ENCODE data around the gene UCP2.

The UCP2 gene

GRCh38 chr11:73974604-73975478 lies 7.8 kb downstream of the UCP2 start:
- Histone ChIP-seq H2BK15ac (ENCODE audit: low read length) (no peak overlapping the region), H3K14ac (ENCODE audit: low read length) (no peak overlapping the region), H2AK5ac (ENCODE audit: low read depth, low read length) (no peak overlapping the region), H2AFZ (ENCODE audit: low read length) (no peak overlapping the region), H3K27ac (replicated peaks; ENCODE audit: low read length) (no peak overlapping the region), H3K4me1 (ENCODE audit: control insufficient read depth in 2 of 2, insufficient read depth in 1 of 2, low read depth in 1 of 2, low read length in 2 of 2) (peaks cover 0 to 5% of the 10 kb centered on the region in 2 donors), H2BK120ac (ENCODE audit: low read depth, low read length) (no peak overlapping the region), H4K91ac (ENCODE audit: low read depth, low read length, poor library complexity) (no peak overlapping the region), H2BK5ac (ENCODE audit: low read length) (no peak overlapping the region), H4K8ac (ENCODE audit: low read depth, low read length) (no peak overlapping the region), H3K27me3 (ENCODE audit: control insufficient read depth in 3 of 3, insufficient read depth in 3 of 3, low read depth in 1 of 3, low read length in 3 of 3) (no peaks in the 10 kb centered on the region), H3K4ac (ENCODE audit: low read length) (no peak overlapping the region), H3K4me2 (ENCODE audit: insufficient read depth, low read length, poor library complexity, severe bottlenecking) (no peak overlapping the region), H2BK12ac (ENCODE audit: low read length) (no peak overlapping the region), H3K4me3 (ENCODE audit: low read length in 2 of 2) (no peak overlapping the region), H3K18ac (ENCODE audit: low read length) (no peak overlapping the region), H3K9ac (ENCODE audit: low read depth, low read length, poor library complexity) (no peak overlapping the region), H3K36me3 (replicated peaks in 1 of 2; ENCODE audit: control insufficient read depth in 2 of 2, insufficient read depth in 2 of 2, low read length in 2 of 2) (peaks cover 43 to 55% of the 10 kb centered on the region in 2 donors), H3K9me3 (replicated peaks in 1 of 2; ENCODE audit: control insufficient read depth in 2 of 2, insufficient read depth in 1 of 2, low read depth in 1 of 2, low read length in 2 of 2) (no peaks in the 10 kb centered on the region), H3K23ac (ENCODE audit: low read depth, low read length, poor library complexity) (no peak overlapping the region), H3K79me1 (ENCODE audit: low read depth, low read length) (no peaks in the 10 kb centered on the region)
- no peak for DNase-seq (ENCODE audit: low spot score)
- 100% methylated on average over 1 of the region's 13 CpGs for WGBS, 2 donors (ENCODE audit: extremely low coverage in 2 of 2, insufficient read length in 2 of 2, insufficient replicate concordance in 1 of 2)

DNA sequence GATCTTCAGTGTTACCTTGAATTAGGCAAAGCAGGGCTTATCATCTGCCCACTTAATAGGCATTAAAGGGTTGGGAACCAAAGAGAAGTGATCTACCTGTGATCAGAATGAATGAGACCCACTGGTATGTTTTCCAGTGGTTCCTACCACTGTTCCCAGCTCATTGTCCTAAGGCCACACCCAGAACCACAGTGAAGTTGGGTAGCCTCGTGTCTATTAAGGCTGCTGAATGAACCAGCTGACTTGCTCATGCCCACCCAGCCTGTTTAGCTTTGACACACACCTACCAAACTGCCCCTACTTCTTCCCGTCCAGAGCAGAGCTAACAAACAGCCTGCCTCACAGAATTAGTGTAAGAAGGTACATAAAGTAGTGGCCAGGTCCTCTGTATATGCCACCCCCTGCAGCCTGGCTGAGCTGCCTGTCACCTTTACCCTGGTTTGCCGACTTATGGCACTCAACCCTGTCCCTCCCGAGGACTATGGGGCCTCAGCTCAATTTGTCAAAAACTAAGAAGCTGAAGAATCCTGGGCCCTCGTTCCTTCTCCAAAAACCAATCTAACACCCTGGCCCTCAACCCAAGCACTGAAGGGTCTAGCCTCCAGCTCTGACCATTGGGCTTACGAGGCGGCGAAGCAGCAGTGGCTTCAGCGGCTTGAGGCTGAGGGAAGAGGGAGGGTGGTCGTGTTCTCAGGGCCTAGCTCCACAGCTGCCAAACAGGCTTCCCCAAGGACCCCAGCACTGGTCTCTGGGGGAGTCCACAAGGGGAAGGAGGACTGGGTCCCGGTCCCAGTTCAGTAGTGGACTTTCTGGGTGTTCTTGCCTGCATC lies 9.8 kb downstream of the UCP2 start:
- no CpG with 5 or more reads among the region's 11 CpGs for WGBS, 2 donors (ENCODE audit: extremely low coverage in 2 of 2, insufficient read length in 2 of 2, insufficient replicate concordance in 1 of 2)
- Histone ChIP-seq H3K4me1 (ENCODE audit: control insufficient read depth in 2 of 2, insufficient read depth in 1 of 2, low read depth in 1 of 2, low read length in 2 of 2) (peaks cover 0 to 2% of the 10 kb centered on the region in 2 donors), H3K4me2 (ENCODE audit: insufficient read depth, low read length, poor library complexity, severe bottlenecking) (no peak overlapping the region), H2BK15ac (ENCODE audit: low read length) (no peak overlapping the region), H3K9ac (ENCODE audit: low read depth, low read length, poor library complexity) (no peak overlapping the region), H2AK5ac (ENCODE audit: low read depth, low read length) (no peak overlapping the region), H2BK5ac (ENCODE audit: low read length) (no peak overlapping the region), H2BK120ac (ENCODE audit: low read depth, low read length) (no peak overlapping the region), H3K4me3 (ENCODE audit: low read length in 2 of 2) (no peak overlapping the region), H3K14ac (ENCODE audit: low read length) (no peak overlapping the region), H3K36me3 (replicated peaks in 1 of 2; ENCODE audit: control insufficient read depth in 2 of 2, insufficient read depth in 2 of 2, low read length in 2 of 2) (peaks cover 30 to 35% of the 10 kb centered on the region in 2 donors), H3K4ac (ENCODE audit: low read length) (no peak overlapping the region), H2BK12ac (ENCODE audit: low read length) (no peak overlapping the region), H3K27me3 (ENCODE audit: control insufficient read depth in 3 of 3, insufficient read depth in 3 of 3, low read depth in 1 of 3, low read length in 3 of 3) (no peaks in the 10 kb centered on the region), H3K18ac (ENCODE audit: low read length) (no peak overlapping the region), H3K9me3 (replicated peaks in 1 of 2; ENCODE audit: control insufficient read depth in 2 of 2, insufficient read depth in 1 of 2, low read depth in 1 of 2, low read length in 2 of 2) (no peaks in the 10 kb centered on the region), H3K79me1 (ENCODE audit: low read depth, low read length) (no peaks in the 10 kb centered on the region), H4K8ac (ENCODE audit: low read depth, low read length) (no peak overlapping the region), H4K91ac (ENCODE audit: low read depth, low read length, poor library complexity) (no peak overlapping the region), H3K27ac (replicated peaks; ENCODE audit: low read length) (no peak overlapping the region), H2AFZ (ENCODE audit: low read length) (no peak overlapping the region), H3K23ac (ENCODE audit: low read depth, low read length, poor library complexity) (no peak overlapping the region)
- no peak for DNase-seq (ENCODE audit: low spot score)

GRCh38 chr11:73972187-73972586 lies 10.5 kb downstream of the UCP2 start:
- Histone ChIP-seq H4K91ac (ENCODE audit: low read depth, low read length, poor library complexity) (no peak overlapping the region), H3K18ac (ENCODE audit: low read length) (no peak overlapping the region), H3K9me3 (replicated peaks in 1 of 2; ENCODE audit: control insufficient read depth in 2 of 2, insufficient read depth in 1 of 2, low read depth in 1 of 2, low read length in 2 of 2) (no peaks in the 10 kb centered on the region), H3K79me1 (ENCODE audit: low read depth, low read length) (no peaks in the 10 kb centered on the region), H3K9ac (ENCODE audit: low read depth, low read length, poor library complexity) (no peak overlapping the region), H2AK5ac (ENCODE audit: low read depth, low read length) (no peak overlapping the region), H3K4me2 (ENCODE audit: insufficient read depth, low read length, poor library complexity, severe bottlenecking) (no peak overlapping the region), H3K4ac (ENCODE audit: low read length) (no peak overlapping the region), H2BK15ac (ENCODE audit: low read length) (no peak overlapping the region), H3K14ac (ENCODE audit: low read length) (no peak overlapping the region), H2BK12ac (ENCODE audit: low read length) (no peak overlapping the region), H3K23ac (ENCODE audit: low read depth, low read length, poor library complexity) (no peak overlapping the region), H2AFZ (ENCODE audit: low read length) (no peak overlapping the region), H3K27me3 (ENCODE audit: control insufficient read depth in 3 of 3, insufficient read depth in 3 of 3, low read depth in 1 of 3, low read length in 3 of 3) (no peaks in the 10 kb centered on the region), H2BK120ac (ENCODE audit: low read depth, low read length) (no peak overlapping the region), H2BK5ac (ENCODE audit: low read length) (no peak overlapping the region), H3K27ac (replicated peaks; ENCODE audit: low read length) (no peak overlapping the region), H4K8ac (ENCODE audit: low read depth, low read length) (no peak overlapping the region), H3K36me3 (replicated peaks in 1 of 2; ENCODE audit: control insufficient read depth in 2 of 2, insufficient read depth in 2 of 2, low read length in 2 of 2) (peaks cover 24 to 29% of the 10 kb centered on the region in 2 donors), H3K4me3 (ENCODE audit: low read length in 2 of 2) (no peak overlapping the region), H3K4me1 (ENCODE audit: control insufficient read depth in 2 of 2, insufficient read depth in 1 of 2, low read depth in 1 of 2, low read length in 2 of 2) (no peaks in the 10 kb centered on the region)
- no peak for DNase-seq (ENCODE audit: low spot score)
- no CpG with 5 or more reads among the region's 1 CpG for WGBS, 2 donors (ENCODE audit: extremely low coverage in 2 of 2, insufficient read length in 2 of 2, insufficient replicate concordance in 1 of 2)

DNA sequence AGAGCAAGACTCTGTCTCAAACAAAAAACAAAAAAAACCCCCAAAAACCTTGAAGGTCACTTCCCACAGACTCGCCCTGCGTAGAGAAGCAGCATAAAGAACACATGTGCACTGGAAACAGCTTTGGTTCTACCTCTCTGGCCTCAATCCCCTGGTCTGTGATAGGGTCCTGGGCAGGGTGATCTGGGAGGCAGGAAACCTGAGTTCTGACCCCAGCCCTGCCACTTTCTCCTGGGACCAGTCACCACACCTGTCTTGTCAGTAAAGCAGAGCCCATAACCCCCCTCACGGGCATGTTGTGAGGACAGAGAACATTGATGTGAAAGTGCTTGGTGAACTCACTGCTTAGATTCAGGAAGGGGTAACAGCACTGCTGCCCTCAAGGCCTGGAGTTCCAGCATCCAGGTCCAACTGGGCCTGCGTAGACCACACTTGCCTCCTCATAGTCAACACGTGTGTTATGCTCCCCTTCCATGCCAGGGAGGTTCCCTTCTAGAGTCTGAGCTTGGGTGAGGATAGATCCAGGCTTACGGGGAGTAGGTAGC lies 11.4 kb downstream of the UCP2 start:
- no CpG with 5 or more reads among the region's 6 CpGs for WGBS, 2 donors (ENCODE audit: extremely low coverage in 2 of 2, insufficient read length in 2 of 2, insufficient replicate concordance in 1 of 2)
- H4K91ac ChIP-seq (ENCODE audit: low read depth, low read length, poor library complexity), result no peak overlapping the region

More for the DNA sequence above, 11.4 kb downstream of the UCP2 start:
- Histone ChIP-seq H2BK12ac (ENCODE audit: low read length) (no peak overlapping the region), H3K4me2 (ENCODE audit: insufficient read depth, low read length, poor library complexity, severe bottlenecking) (no peak overlapping the region), H3K9ac (ENCODE audit: low read depth, low read length, poor library complexity) (no peak overlapping the region), H3K36me3 (replicated peaks in 1 of 2; ENCODE audit: control insufficient read depth in 2 of 2, insufficient read depth in 2 of 2, low read length in 2 of 2) (peaks cover 16 to 20% of the 10 kb centered on the region in 2 donors), H3K27ac (replicated peaks; ENCODE audit: low read length) (no peak overlapping the region), H3K79me1 (ENCODE audit: low read depth, low read length) (no peaks in the 10 kb centered on the region), H2AFZ (ENCODE audit: low read length) (no peak overlapping the region), H3K4ac (ENCODE audit: low read length) (no peak overlapping the region), H2AK5ac (ENCODE audit: low read depth, low read length) (no peak overlapping the region), H2BK120ac (ENCODE audit: low read depth, low read length) (no peak overlapping the region), H3K23ac (ENCODE audit: low read depth, low read length, poor library complexity) (peak overlapping the region; percentile 88), H2BK15ac (ENCODE audit: low read length) (no peak overlapping the region), H4K8ac (ENCODE audit: low read depth, low read length) (no peak overlapping the region), H3K14ac (ENCODE audit: low read length) (no peak overlapping the region), H3K27me3 (ENCODE audit: control insufficient read depth in 3 of 3, insufficient read depth in 3 of 3, low read depth in 1 of 3, low read length in 3 of 3) (no peaks in the 10 kb centered on the region), H2BK5ac (ENCODE audit: low read length) (peak overlapping the region; percentile 19), H3K9me3 (replicated peaks in 1 of 2; ENCODE audit: control insufficient read depth in 2 of 2, insufficient read depth in 1 of 2, low read depth in 1 of 2, low read length in 2 of 2) (no peaks in the 10 kb centered on the region), H3K4me1 (ENCODE audit: control insufficient read depth in 2 of 2, insufficient read depth in 1 of 2, low read depth in 1 of 2, low read length in 2 of 2) (no peaks in the 10 kb centered on the region), H3K18ac (ENCODE audit: low read length) (no peak overlapping the region), H3K4me3 (ENCODE audit: low read length in 2 of 2) (no peak overlapping the region)
- no peak for DNase-seq (ENCODE audit: low spot score)
